NOMO-1 treated with dmso at 0.1 percent for 144 hours (cell line): ENCODE measurements around the gene TBATA.

Source experiments
- DNase-seq: peaks from one replicate; lab custom pipeline; 2025; ENCODE audit not compliant: unreplicated experiment; lab: John Stamatoyannopoulos, UW

TBATA gene

DNA sequence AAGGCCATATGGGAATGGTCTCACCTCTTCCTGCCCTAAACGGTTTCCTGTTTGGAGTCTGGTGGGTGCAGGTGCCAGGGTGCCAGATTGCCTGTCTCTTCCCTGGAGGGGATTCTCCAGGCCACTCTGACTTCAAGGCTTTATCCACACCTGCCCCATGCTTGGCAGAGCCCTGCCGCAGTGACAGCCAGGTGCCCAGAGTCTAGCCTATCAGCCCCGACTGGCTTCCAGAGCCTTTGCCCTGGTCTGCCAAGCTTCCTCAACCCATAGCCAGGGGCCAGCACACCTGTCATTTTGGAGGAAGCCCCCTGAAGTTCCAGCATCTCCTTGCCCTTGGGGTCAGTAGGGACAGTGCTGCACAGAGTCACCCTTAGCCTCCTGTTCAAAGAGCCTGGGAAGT, 21.6 kb downstream of the TBATA start:
- DNase-seq: no peak

DNA sequence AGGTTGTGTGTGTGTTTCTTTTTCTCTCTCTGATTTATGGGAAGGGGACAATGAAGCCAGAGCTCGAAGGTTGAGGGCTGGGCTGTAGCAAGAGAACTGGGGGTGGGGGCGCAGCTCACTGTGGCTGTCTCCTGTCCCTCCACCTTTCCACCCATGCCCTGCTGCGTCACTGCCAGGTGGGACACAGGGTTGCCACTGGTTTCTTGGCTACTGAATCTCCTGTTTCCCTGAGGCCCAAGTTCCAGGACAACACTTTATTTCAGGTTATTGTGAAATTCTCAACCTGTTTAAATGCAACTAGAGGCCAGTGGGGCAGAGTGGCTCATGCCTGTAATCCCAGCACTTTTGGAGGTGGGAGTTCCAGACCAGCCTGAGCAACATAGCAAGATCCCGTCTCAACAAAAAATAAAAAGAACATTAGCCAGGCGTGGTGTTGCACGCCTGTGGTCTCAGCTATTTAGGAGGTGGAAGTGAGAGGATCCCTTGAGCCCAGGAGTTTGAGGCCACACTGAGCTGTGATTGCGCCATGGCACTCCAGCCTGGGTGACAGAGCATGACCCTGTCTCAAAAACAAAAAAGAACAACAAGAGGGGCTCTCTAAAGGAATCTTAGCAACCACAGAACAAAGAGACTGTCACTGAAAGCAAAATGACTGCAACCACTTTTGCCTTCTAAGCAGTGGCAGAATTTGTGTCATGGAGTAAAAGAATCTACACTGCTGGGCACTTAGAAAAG, 22.6 kb downstream of the TBATA start:
- peak; percentile 9 for DNase-seq

DNA sequence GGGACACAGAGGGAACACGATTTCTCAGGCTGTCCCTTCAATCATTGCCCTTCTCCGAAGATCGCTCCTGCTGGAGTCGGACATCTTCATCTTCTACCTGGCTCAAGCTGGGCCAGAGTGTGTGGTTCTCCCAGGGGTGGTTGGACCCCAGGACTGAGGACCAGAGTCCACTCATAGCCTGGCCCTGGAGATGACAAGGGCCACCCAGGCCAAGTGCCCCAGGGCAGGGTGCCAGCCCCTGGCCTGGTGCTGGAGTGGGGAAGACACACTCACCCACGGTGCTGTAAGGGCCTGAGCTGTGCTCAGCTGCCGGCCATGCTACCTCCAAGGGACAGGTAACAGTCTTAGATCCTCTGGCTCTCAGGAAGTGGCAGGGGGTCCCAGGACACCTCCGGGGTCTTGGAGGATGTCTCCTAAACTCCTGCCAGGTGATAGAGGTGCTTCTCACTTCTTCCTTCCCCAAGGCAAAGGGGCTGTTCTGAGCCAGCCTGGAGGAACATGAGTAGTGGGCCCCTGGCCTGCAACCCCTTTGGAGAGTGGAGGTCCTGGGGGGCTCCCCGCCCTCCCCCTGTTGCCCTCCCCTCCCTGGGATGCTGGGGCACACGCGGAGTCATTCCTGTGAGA, 23.3 kb downstream of the TBATA start:
- no peak for DNase-seq

DNA sequence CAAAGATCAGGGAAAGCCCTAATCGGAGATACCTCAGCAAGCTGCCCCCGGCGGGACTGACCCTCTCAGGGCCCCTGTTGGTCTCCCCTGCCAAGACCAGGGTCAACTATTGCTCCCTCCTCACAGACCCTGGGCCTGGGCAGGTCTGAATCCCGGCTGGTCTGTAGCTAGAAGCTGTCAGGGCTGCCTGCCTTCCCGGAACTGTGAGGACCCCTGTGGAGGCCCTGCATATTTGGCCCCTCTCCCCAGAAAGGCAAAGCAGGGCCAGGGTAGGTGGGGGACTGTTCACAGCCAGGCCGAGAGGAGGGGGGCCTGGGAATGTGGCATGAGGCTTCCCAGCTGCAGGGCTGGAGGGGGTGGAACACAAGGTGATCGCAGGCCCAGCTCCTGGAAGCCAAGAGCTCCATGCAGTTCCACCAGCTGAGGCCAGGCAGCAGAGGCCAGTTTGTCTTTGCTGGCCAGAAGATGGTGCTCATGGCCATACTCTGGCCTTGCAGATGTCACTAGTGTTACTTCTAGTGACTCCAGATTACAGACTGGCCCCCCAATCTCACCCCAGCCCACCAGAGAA, 24.1 kb downstream of the TBATA start:
- no peak for DNase-seq

DNA sequence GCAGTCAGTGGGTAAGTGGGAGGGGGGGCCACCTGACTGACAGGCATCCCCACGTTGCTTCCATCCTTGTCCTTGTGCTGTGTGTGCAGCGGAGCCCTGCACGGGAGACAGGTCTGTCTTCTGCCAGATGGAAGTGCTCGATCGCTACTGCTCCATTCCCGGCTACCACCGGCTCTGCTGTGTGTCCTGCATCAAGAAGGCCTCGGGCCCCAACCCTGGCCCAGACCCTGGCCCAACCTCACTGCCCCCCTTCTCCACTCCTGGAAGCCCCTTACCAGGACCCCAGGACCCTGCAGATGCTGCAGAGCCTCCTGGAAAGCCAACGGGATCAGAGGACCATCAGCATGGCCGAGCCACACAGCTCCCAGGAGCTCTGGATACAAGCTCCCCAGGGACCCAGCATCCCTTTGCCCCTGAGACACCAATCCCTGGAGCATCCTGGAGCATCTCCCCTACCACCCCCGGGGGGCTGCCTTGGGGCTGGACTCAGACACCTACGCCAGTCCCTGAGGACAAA, 24.8 kb downstream of the TBATA start:
- DNase-seq: no peak

DNA sequence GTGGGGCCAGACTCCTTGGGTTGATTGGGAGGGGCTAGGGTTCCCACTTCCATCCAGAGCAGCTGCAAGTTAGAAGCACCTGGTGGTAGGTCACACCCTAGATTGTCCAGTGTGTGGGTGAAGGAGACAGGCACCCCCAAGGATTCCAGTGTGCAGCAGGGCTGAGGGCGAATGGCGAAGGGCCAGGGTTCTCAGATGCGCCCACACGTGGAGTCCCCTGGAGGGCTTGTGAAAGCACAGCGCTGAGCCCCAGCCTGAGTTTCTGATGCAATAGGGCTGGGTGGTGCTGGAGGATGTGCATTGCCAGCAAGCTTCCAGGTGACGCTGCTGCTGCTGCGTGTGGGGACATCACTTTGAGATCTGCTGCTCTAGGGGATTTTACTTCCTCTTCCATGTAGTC, 25.4 kb downstream of the TBATA start:
- peak; percentile 21 for DNase-seq

DNA sequence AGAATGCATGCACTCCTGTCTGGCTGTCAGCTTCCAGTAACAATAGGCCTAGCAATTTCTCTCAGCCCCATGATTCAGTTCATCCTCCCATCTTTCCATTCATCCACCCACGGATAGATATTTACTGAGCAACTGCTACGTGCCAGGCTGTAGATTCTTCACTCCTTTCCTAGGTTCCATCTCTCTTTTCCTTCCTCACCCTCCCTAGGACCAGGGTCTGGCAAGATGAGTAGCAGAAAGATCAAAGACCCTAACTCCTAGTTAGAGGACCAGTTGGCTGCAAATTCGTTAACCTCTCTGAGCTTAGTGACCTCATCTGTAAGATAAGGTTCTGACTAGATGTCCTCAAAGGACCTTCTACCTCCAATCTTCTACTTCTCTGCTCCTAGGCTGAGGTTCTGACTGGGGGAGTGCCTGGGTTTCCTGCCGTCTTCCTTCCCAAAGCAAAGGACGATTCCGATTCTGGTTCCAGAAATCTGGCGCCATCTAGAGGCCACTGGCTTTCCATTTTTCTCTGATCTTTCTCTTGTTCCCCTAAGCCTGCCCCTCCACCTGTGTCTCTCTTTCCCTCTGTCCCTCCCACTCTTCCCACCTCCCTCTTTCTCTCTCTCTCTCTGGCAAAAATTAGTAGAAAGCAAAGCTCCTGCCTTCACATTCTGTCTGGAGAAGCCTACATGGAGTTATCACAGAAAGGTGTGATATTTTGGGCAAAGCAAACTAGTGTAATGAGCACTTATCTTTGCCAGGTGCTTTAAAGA, 26.2 kb downstream of the TBATA start:
- DNase-seq: peak; percentile 30

DNA sequence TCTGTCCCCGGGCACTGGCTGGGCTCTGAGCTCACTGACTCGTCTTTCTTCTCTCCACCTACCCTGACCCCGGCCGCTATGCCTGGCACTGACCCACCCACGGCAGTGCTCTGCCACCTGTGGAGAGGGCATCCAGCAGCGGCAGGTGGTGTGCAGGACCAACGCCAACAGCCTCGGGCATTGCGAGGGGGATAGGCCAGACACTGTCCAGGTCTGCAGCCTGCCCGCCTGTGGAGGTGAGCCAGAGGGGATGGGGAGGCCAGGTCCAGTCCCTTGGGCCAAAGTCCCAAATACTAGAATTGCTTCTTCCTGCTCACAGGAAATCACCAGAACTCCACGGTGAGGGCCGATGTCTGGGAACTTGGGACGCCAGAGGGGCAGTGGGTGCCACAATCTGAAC, 27.3 kb downstream of the TBATA start:
- no peak for DNase-seq

DNA sequence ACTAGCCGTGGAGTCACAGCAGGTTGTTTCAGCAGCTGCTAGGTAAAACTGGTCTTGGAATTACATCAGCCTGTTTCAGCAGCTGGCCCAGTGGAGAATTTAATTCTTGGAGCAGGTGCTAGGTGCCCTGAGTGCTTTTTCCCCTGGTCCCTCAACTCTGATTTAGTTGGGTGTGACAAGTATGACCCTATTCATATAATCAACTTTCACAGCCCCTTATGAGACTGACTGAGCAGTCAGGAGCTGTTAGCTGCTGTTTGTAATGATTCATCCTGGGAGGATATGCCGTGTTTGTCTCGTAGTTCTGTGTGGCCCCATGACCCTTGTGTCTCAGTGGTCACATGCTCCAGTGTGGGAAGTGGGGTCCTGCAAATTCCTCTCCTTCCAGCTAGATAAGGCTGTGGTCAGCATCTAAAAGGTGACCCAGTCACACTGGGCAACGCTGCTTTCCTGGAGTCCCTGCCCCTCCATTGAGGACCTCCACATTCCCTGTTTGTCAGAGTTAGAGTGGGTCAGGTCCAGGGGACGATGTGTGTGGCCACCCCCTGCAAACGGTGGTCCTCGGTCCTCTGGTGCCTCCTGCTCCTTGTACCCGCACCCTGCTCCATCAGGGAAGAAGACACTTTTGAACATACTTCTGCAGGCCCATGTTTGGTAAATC, 28.3 kb downstream of the TBATA start:
- no peak for DNase-seq

DNA sequence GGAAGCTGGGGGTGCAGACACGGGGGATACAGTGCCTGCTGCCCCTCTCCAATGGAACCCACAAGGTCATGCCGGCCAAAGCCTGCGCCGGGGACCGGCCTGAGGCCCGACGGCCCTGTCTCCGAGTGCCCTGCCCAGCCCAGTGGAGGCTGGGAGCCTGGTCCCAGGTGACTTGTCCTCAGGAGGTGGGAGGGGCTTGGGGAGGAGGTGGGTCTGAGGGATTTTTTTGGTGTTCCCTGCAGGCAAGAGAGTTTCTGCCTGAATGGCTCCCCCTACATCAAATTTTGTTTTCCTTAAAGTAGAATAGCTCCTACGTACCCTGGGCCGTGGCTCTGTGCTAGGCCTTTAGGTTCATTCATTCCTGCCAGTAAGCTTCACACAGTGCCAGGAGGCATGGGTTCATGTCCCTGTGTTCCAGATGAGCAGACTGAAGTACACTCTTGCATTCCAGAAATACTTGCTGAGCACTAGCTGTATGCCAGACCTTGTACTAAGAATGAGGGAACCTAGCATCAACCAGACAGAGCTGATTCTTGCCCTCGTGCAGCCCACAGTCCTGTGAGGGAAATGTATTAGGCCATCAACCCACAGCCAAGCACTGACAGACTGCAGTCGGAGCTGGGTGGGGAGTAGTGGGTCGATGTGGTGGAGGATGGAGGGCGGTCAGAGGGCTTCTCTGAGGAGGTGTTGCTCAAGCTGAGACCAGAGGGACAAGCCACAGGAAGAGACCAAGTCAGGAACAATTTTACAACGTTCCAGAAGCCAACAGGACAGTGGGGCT, 31.1 kb downstream of the TBATA start:
- DNase-seq: no peak

DNA sequence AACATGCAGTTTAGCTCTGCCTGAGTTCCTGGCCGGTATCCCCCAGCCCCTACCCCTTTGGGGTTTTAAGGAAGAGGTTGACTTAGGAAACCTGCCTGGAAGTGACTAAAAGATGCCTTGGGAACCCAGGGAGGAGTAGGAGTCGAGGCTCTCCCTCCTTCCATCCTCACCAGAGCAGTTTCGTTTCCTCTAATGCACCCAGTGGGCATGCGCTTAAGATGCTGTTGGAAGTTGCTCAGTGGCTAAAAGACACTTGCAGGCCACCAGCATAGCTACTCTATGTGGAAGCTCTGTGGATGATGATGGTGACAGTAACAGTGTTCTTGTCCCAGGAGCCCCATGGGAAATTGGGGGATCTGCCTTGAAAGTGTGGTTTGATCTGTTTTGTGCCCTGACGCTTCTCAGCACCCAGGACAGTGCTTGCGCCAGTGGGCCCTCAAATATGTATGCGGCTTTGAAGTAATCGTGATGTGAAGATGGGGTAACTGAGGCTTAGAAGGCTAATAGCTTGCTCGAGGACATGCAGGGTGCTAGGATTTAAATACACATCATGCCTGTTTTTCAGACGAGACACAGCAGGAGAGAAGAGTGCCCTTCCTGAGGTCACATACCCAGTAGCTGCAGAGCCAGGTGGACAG, 32.0 kb downstream of the TBATA start:
- DNase-seq: peak; percentile 56

DNA sequence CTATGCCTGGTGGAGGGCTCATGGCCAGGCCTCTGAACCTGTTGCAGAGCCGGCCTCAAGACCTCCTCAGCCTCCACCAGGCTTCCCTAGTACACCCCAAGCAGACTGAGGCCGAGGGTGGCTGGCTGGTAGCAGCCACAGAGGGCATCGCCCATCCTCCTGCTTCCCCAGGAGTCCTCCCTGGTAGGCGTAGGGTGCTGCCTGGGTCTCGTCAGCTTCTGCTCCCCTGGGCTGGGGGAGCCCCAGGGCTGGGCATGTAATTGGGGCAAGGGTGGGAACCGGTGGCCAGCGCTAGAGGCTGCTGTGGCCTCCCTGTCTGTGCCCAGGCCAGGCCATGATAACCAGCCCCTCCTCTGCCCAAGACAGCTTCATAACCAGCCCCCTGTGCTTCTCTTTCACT, 32.6 kb downstream of the TBATA start:
- DNase-seq: no peak

DNA sequence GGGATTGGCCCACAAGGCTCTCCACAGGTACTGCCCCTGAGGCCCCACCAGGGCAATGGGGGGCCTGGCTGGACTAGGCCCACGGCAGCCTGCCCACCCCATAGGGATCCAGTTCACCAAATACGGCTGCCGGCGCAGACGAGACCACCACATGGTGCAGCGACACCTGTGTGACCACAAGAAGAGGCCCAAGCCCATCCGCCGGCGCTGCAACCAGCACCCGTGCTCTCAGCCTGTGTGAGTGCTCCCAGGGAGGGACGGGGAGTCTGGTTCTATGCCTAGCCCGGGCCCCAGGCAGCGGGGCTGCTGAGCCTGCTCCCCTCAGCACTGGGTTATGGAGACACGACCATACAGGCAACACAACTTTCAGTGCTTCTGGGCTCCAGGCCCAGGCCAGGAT, 33.2 kb downstream of the TBATA start:
- no peak for DNase-seq

DNA sequence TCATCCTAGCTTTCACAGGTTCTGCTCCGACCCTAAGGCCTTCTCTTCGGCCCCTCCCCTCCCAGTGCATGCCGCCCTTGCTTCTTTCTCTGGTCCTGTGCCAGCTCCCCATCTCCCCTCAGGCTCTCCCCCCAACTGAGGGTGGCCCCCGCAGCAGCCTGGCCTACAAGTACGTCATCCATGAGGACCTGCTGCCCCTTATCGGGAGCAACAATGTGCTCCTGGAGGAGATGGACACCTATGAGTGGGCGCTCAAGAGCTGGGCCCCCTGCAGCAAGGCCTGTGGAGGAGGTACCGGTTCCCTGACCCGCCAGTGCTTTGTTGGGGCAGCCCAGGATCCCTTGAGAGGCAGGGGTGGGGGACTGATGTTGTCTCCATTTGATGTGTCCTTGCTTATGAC, 33.8 kb downstream of the TBATA start:
- no peak for DNase-seq

DNA sequence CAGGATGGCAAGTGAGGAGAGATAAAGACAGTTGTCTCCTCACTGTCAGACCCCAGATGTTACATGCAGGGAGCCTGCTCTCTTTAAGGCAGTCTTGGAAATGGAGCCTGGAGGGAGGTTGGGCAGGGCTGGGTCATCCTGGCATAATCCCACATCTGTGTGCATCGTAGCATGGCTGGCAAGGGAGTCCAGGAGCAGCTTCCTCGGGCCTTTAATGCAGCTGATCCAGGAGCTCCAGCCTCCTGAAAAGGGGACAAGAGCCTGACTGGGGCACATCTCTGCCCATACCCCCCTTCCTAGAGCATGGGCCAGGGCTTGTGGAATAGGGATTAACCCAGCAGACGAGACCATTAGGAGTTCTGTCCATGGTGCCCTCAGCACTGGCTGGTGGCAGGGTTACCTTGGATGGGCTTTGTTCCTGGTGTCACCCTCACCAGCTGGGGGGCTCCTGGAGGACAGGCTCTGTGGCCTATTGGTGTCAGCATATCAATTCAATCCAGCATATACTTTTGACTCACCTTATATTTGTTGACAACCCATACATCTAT, 34.9 kb downstream of the TBATA start:
- DNase-seq: no peak

DNA sequence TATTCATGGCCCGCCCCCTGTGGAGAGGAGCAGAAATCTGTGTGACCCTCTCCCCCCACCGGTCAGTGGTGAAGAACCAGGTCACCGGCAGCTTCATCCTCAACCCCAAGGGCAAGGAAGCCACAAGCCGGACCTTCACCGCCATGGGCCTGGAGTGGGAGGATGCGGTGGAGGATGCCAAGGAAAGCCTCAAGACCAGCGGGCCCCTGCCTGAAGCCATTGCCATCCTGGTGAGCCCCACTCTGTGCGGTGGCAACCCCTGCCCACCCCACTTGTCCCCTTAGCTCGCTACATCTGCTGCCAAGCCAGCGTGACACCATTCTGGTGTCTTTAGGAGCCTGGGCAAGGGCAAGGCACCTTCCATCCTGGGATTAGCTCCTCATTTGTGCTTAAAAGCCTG, 35.4 kb downstream of the TBATA start:
- DNase-seq: no peak

DNA sequence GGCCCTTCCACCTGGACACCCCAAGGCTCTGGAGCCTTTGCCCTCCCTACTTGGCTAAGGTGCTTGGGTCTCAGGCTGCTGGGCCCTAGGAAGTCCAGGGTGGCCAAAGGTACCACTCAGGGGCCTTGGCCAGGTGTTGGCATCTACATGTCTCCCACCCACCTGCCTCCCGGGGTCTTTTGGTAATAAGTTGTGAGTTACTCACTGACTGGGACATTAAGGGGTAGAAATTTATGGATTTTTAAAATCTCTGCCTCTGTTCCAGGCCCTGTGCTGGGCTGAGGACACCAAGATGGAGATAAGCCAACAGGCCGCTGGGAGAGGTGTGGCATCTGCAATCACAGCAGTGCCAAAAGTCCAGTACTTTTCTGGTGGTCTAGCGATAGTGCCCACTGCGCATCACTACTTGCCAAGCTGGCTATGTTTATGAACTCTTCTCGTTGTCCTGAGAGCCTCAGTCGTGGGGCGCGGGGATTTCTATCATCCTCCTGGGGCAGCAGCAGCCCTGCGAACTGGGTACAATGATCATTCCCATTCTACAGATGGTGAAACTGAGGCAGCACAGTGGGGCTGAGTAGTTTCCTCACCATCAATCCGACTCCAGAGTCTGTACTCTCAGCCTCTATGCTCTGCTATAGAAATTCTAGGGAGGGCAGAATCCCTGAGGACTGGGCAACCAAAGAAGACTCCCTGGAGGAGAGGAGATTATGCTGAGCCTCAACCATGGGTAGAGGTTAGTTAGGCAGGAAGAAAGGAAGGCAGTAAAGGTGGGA, 36.2 kb downstream of the TBATA start:
- DNase-seq: no peak

DNA sequence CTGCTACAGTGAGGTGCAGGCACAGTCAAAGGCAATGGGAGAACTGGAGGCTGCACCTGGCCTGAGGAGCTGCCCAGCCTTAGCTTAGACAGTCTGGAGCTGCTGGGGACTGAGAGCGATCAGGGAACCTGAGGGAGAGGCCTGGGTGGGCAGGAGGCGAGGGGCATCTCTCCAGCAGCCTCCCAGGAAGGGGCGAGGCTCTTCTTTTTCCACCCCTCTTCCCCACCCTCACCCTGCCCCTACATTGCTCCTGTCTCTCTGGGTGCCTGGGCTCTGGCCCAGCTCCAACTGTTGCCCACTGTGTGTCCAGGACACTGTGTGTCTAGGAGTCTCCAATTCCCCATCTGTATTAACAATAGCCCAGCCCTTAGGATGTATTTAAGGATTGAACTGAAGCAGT, 36.9 kb downstream of the TBATA start:
- DNase-seq: no peak
